CD4-positive, alpha-beta T cell treated with Interleukin-17A for 4 hours (primary cell): Measurements from ENCODE around the gene PTPRU.

ENCODE experiments used
- DNase-seq: peaks from one replicate; pipeline ENCODE4 v3.0.0-alpha.2; 2020; ENCODE audit warnings: mixed read lengths

Gene PTPRU

DNA sequence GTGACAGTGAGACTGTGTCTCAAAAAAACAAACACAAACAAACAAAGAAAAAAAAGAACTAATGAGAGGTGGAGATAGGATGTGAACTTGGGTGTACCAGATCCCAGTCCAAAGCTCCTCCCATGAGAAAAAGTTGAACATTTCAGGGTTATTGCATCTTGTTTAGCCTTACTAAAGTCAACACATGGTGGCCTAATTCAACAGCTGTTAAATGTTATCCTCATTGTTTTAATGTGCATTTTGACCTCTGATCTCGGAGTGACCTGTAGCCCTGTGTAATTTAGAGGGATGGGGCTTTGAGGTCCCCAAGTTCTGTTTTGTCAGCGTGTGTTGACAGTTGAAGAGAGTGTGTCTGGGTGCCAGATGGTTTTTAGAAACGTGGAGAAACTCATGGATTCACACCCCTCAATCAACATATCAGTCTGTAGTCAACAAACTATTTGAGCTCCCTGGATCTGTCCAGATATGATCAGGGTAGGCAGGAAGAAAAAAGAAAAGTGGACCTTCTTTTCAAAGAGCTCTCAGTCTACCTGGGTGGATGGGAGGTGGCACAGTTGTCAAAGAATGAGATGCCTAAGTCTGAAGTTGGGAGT lies 34.7 kb downstream of the PTPRU start:
- DNase-seq, result no peak

DNA sequence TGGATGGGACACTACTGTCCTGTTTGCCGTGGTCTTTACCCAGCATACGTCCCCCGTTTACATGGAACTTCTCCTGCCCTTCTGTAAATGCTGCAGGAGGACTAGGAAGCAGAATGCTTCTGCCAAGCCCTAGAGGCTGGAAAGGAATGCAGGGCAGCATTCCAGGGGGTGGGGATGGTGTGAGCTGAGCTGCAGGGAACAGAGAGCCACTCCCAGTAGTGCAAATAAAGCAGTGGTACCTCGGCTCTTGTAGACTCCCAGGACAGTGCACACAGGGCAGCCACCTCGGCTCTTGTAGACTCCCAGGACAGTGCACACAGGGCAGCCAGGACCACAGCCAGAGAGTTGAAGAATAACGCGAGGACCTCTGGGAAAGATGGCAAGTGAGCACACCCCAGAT lies 35.4 kb downstream of the PTPRU start:
- no peak for DNase-seq

DNA sequence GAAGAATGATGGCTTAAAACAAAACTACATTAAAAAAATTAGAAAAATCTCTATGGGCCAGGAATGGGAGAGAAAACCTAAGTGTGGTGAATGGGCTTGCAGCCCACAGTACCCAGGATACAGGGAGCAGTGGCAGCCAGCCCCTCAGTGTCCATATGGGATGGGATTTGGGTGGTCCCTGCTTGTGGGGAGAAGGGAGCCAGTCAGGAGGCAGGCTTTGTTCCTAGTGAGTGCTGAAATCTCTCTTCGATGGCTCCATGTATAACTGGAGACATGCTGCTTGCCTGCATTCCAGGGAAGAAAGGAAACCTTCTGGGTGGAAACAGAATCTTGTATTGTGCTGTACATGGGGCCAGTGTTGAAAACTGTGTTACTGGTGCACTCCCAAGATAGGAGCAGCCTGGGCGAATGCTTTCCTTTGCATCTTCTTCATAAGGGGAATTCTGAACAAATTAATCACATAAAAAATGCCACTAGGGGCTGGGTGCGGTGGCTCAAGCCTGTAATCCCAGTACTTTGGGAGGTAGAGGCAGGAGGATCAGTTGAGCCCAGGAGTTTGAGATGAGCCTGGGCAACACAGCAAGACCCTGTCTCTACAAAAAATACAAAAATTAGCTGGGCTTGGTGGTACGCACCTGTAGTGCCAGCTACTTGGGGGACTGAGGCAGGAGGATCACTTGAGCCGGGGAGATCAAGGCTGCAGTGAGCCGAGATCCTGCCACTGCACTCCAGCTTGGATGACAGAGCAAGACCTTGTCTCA lies 36.0 kb downstream of the PTPRU start:
- no peak for DNase-seq

DNA sequence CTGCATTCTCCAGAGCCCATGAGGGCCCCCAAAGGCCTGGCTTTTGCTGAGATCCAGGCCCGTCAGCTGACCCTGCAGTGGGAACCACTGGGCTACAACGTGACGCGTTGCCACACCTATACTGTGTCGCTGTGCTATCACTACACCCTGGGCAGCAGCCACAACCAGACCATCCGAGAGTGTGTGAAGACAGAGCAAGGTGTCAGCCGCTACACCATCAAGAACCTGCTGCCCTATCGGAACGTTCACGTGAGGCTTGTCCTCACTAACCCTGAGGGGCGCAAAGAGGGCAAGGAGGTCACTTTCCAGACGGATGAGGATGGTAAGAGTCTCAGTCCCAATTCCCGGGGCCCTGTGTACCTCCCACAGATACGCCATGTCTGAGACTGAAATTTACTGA lies 39.1 kb downstream of the PTPRU start:
- DNase-seq, result no peak

DNA sequence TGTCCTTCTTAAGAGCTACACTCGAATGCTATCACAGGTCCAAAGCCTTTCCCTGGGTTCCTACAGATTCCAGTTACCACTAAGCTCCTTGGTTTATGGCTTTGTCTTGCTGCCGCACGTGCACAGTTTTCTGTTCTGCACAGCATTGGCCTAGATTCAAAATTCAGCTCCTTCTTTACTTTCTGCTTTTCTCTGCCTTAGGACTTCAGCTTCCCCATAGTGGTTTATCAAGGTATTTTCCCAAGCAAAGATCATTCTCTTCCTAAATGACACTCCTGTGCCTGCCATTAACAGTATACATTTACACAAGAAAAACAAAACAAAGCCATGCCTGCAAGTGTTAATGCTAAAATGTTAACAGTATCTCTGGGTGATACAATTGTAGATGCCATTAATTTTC lies 41.8 kb downstream of the PTPRU start:
- no peak for DNase-seq

DNA sequence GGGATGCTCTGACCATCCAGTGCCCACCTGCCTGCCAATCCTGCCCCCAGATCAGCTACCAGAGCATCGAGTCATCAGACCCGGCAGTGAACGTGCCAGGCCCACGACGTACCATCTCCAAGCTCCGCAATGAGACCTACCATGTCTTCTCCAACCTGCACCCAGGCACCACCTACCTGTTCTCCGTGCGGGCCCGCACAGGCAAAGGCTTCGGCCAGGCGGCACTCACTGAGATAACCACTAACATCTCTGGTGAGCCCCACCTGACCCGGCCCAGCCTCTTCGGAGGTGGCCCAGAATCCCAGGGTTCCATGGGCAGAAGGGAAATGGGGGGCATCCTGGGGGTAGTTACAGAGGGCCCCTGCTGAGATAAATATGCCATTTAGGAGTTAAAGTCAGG lies 43.1 kb downstream of the PTPRU start:
- DNase-seq, result no peak

DNA sequence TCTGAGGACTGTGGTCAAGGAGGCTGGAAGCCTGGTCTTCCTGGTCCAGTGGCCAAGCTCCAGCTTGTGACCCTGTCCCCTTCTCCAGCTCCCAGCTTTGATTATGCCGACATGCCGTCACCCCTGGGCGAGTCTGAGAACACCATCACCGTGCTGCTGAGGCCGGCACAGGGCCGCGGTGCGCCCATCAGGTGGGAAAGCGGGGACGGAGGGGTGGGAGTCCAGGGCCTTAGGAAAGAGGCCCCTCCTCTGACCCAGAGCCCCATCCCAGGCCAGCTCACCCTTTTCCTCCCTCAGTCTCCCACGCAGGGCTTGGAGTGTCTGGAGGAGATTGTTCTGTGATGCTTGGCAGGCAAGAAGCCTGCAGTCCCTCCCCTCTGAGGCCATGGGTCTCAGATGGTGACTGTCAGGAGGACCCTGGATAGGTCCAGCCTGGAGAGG lies 43.6 kb downstream of the PTPRU start:
- DNase-seq, result no peak

DNA sequence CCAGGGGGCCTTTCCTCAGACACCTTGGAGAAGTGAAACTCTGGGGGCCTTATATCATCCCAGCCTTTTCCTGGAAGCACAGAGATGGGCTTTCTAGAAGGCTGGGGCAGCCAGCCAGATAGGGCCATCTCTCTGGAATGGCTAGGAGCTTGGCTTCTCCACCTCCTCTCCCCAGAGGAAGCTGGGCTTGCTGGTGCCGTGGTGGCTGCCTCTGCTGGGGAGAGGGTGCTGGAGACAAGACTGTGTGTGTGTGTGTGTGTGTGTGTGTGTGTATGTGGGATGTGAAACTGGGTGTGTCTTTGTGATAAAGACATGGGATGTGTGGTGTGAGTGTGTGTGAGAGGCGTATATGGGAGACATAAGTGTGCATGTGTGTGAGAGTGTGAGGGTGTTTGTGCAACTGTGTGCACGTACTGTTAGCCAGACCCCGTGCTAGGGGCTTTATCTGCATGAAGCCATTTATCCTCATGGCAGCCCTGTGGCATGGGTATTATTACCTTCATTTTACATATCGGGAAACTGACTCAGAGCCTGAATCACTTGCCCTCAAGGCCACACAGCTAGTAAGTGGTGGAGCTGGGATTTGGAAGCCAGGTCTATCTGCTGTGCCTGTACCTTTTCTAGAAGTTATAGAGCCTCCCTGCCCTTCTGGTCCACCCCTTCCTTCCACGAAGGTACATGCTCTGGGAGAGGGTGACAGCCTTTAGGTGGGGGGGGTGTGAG lies 44.2 kb downstream of the PTPRU start:
- no peak for DNase-seq

DNA sequence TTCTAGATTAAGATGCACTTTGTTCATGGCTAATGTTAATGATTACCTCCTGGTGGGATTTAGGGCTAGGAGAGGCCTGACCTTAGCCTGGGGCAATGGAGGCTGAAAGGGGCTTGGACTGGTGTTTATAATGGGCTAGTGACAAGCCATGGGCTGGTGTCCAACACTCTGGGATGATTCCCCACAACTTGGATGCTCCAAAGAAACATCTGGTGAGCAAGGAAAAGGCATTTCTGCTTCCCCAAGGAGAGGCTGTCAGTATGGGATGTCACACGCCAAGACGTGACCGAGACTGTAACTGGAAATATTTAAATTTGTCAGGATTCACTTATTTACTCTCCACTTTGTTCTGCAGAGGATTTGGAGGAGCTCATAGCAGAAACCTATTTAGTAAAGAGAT lies 45.2 kb downstream of the PTPRU start:
- no peak for DNase-seq

DNA sequence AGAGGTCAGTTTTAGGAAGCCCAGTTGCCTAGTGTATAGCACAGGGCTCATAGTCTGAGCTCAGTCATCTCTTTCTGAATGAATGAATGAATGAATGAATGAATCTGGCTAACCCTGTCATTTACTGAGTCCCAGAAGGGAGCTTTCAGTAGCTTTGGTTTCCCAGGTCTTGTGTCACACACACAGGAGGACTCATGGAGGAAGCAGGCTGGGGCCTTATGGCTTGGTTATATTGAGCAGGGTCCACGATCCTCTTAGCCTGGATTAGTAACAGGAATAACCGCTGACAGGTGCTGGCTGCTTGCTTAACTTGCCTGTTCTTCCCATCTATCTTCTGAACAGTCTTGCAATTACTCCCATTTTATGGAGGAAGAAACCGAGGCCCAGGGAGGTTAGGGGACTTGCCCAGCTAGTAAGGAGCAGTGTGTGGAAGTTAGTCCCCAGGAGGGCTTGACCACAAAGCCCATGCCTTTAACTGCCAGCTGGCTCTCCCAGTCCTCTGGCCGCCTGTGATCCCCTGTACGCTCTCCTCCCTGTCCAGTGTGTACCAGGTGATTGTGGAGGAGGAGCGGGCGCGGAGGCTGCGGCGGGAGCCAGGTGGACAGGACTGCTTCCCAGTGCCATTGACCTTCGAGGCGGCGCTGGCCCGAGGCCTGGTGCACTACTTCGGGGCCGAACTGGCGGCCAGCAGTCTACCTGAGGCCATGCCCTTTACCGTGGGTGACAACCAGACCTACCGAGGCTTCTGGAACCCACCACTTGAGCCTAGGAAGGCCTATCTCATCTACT lies 46.0 kb downstream of the PTPRU start:
- DNase-seq, result no peak

DNA sequence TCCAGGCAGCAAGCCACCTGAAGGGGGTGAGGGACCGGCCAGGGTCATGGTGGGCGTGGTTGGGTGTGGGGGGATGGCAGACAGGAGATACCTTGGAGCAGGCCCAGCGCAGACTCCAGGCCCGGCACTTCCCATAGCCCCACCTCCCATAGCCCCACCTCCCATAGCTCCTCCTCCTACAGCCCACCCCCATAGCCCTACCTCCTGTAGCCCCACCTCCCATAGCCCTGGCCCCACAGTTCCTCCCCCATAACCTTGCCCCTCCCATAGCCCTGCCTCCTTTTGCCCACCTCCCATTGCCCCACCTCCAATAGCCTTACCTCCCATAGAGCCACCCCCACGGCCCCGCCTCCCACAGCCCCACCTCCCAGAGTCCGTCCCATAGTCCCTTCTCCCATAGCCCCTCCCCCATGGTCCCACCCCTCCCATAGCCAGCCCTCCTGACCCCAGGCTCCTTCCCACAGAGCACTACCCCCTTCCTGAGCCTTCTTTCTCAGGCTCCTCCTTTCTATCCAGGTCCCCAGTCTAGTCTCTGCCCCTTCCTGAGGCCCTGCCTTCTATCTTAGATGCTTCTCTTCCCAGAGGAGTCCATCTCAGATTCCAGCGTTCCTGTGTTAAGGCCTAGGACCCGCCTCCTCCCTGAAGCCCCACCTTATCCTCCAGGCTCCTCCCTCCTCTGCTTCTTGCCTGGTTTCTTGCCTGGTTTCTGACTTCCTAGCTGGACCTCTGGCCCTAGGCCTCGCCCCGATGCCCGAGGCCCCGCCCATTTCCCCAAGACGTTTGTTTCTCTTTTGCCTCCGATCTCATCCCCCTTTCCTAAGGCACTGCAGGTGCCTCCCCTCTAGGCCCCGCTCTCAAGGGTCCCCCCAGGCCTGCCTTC lies 46.8 kb downstream of the PTPRU start:
- peak; percentile 15 for DNase-seq

DNA sequence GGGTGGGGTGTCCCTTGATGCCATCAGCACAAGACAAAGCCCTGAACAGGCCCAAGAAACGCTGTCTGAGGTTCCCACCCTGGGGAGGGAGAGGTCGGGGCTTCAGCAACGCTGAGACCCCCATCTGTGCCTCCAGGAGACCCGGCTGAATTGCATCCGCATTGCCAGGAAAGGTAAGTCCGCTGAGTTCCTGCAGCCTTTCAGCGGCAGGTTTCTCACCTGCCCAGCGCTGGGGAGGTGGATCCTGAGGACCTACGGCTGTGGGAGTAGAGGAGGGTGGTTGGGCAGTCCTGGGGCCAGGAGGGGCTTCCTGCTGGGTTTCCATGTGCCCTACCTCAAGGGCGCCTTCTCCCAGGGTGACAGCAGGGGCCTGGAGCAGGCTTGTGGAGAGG lies 47.5 kb downstream of the PTPRU start:
- DNase-seq, result no peak

DNA sequence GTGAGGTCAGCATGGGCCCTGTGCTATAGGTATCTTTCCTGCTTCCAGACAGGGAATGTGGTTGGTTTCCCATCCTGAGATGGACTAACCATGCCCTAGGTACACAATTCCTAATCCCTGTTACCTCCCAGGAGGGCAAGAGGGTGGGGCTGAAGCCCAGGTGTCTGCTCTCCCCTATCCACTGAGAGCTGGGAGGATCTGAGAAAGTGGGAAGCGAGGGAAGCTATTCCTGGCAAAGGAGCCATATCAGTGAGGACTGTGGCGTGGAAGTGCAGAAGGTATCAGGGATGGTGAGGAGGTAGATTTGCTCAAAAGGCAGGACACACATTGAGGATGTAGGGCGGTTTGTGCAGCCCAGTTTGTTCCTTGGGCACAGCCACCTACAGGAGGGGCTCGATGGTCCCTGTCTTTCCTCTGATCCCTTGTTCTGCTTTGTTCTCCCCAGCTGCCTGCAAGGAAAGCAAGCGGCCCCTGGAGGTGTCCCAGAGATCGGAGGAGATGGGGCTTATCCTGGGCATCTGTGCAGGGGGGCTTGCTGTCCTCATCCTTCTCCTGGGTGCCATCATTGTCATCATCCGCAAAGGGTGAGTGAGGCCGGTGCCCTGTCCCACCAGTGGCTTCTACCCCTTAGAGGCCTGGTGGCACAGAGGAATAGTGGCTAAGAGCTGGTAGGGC lies 48.1 kb downstream of the PTPRU start:
- DNase-seq, result no peak

DNA sequence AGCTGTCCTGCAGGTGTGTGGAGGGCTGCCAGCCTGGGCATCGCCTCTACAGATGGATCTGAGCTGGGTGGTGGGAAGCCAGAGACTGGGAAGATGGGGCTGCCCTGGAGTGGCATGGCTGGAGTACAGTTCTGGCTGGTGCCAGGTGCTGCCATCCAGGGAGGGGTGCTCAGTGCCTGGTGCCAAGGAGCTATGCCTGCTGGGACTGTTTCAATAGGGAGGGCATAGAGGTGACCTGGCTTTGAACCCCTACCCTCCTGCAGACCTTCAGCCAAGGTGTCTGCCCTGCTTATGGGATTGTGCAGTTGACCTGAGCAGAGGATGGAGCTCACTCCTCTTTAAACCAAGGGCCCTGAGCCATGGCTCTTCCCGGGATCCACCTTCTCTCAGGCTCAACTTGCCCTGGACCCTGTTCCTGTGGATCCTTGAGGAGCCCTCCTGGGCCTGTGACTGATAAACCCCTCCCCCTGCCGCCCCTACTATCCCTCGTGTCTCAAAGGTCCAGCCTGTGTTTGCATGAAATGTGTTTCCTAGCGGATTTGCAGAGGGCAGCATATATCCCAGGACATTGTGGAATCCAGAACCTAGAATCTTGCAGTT lies 48.7 kb downstream of the PTPRU start:
- no peak for DNase-seq

DNA sequence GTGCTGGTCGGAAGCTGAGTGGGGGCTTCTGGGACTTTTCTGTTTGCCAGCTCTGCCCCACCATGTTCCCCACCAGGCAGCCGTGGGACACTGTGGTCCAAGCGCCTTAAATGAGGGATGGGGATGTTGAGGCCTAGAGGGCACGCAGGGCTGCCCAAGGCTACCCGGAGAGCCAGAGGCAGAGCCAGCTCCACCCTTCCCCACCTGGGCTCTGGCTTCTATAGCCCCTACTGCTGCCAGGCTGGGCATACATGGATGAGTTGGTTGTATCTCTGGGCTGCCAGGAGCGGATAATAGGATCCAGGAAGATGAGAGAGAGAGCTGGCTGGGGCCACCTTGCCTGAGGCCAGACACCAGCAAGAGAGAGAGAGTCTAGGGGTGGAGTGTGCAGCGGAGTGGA lies 49.4 kb downstream of the PTPRU start:
- DNase-seq, result no peak

DNA sequence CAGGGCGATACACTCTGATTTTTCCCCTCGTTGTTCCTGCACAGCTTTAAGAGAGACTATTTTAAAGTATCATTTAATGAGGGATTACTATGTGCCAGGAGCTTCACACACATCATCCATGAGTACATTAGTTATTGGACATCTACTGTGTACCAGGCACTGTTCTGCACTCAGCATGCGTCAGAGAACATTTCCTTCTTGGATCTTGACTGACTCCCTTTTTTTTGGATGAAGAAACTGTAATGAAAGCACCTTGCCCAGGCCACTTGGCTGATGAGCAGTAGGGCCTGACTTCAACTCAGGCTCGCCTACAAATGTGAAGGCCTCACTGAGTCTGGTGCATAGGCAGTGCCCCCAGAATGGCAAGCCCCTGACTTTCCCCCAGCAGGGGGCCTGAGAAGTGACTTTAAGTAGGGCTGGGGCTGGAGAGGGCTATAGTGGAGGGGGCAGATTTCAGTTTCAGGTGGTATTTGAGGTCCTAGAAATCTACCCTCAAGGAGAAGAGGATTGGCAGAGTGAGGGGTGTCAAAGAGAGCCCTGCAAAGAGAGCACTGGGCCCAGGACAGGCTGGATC lies 50.0 kb downstream of the PTPRU start:
- DNase-seq, result no peak

DNA sequence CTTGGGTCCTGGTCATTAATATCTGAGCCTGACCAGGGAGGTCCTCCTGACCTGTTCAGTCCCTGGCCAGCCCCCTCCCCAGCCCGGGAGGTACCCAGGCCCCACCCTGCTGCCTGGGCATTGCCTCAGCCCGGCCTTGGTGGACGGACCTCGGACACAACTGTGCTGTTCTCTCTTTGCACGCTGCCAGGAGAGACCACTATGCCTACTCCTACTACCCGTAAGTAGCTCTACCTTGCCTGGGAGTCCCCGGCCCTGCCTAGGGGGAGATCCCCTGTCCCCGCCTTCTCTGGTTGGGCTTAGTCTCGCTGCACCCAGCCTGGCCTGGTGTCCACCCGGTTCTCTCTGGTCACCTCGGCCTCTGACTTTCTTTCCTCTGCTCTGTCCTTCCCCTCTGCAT lies 53.2 kb downstream of the PTPRU start:
- DNase-seq, result no peak

DNA sequence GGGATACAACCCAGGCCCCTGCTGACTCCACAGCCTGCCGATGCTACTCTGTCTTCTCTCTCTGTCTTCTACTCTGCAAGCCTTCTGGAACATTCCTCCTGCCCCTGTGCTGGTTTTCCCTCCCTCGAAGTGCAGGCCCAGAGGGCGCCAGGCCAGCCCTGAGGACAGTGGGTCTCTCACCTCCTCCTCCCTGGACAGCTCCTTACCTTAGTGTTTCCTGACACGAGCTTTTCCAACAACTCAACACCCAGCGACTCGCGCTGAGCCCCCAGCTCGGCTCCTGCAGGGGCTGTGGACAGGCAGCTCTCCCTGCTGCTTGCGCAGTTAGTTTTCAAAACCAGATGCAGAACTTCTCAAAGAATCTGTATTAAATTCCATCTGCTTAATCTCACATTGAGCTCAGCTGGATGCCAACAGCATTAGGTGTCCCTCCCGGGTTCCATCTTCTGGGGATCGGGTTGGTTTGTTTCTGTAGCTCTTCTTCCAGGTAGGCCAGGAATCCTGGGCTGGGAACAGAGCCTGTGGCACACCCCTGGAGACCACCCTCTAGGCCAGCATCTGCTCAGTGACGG lies 54.2 kb downstream of the PTPRU start:
- no peak for DNase-seq

DNA sequence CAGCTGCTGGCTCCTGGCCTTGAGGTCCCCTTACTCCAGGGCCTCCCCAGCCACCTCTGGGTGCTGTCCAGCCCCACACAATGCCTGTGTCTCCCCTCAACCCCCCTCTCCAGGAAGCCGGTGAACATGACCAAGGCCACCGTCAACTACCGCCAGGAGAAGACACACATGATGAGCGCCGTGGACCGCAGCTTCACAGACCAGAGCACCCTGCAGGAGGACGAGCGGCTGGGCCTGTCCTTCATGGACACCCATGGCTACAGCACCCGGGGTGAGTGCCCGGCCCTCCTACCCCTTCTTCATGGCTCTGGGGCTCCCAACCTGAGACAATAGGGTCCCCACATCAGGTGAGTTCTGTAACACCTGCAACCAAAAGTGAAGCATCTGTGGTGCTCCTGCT lies 55.4 kb downstream of the PTPRU start:
- DNase-seq, result no peak

DNA sequence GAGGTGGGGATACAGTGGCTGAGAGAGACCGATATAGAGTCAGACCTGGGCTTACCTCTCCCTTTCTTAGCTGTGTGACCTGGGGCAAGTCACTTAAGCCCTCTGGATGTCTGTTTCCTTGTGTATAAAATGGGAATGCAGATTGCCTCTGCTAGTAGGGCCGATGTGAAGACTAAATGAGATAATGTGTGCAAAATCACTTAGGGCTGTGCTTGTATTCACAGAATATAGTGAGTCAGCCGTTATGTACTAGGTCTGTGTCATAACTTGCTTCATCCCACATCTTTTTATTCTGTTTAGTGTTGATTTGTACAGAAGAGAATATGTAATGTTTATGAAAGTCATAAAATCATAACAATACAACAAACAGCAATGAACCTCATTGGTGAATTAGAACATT lies 56.0 kb downstream of the PTPRU start:
- no peak for DNase-seq

DNA sequence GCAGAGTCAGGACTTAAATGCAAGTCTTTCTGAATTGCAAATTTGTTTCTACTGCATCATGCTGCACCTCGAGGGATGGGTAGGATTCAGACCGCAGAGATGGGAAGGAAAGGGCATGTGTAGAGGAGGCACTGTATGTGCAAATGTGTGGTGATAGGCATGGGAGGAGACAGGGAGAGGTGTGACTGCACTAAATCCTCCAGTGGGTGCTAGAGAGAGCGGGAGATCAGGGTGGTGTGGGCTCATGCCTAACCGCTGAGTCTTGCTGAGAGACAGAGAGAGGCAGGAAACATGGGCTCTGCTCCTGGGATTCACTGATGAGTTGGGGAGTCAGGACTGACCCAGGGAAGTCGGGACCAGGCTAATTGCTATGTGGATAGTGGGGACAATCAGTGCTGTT lies 61.1 kb downstream of the PTPRU start:
- DNase-seq, result no peak
